ENCODE data around the gene GMCL2. TPM values are rescaled to one million over a fixed set of nuclear protein-coding genes. Genes with fewer than 3 reads are reported as not detected.

The GMCL2 gene
- polyA plus RNA-seq, 1 of the 3 experiments (the other 2 are of a cell fraction) = not detected

DNA sequence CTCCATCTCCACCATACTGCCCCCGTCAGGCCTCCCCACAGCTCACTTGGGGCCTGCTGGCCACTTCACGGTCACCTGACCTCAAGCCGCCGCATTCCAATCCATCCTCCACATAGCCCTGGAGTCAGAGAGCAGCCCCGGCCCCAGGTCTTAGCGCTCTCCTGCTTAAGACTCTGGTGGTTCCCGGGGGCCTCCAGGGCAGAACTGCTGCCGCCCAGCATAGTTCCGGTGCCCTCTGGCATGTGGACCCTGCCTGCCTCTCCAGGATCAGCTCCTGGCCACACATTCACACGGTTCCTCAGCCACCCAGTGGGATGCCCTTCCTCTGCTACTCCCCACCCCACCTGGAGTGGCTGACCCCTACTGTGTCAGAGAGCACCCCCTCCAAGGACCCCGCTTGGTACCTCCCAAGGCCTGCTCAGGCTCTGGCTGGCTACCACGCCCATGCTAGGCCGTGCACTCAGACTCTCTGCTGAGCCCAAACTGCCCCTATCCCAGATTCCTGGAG lies 36.7 kb upstream of the GMCL2 start:
- Histone ChIP-seq H3K9me3 (no peaks in the 10 kb centered on the region), H2AFZ (ENCODE audit: low read depth) (no peak overlapping the region), H3K4me3 (ENCODE audit: low read depth in 2 of 2, low read length in 1 of 2) (no peak overlapping the region), H3K27me3 (ENCODE audit: insufficient read depth) (no peaks in the 10 kb centered on the region), H3K9ac (no peak overlapping the region), H3K4me2 (no peak overlapping the region), H3F3A (replicated peaks; ENCODE audit: insufficient read depth) (peaks cover 8% of the 10 kb centered on the region), H3K36me3 (replicated peaks in 1 of 2; ENCODE audit: control insufficient read depth in 1 of 2, insufficient read depth in 2 of 2, low read length in 1 of 2) (peaks cover 3 to 25% of the 10 kb centered on the region in 2 experiments), H3K9me2 (no peaks in the 10 kb centered on the region), H3K79me2 (ENCODE audit: insufficient read depth) (no peaks in the 10 kb centered on the region), H3K4me1 (ENCODE audit: control insufficient read depth in 1 of 2, insufficient read depth in 2 of 2, low read depth in 1 of 2, low read length in 1 of 2) (no peaks in the 10 kb centered on the region; a peak in 1 of 4 replicates), H3K27ac (ENCODE audit: low read depth in 2 of 2, low read length in 1 of 2) (no peak overlapping the region), H4K20me1 (ENCODE audit: insufficient read depth) (no peaks in the 10 kb centered on the region)
- WGBS (ENCODE audit: low lambda C conversion rate) = 91% methylated on average over 13 of the region's 13 CpGs
- TF ChIP-seq FOXM1 (IDR thresholded peaks at IDR 0.05; ENCODE audit: low read depth) (no peak), RFX5 (IDR thresholded peaks at IDR 0.05; ENCODE audit: low read length) (no peak), POLR2AphosphoS5 (IDR thresholded peaks at IDR 0.05; ENCODE audit: low read depth, low read length) (no peak), PBX3 (IDR thresholded peaks at IDR 0.05) (no peak), MXI1 (IDR thresholded peaks at IDR 0.05; ENCODE audit: low read depth, low read length) (no peak), RXRA (IDR thresholded peaks at IDR 0.05; ENCODE audit: borderline replicate concordance, low read depth) (no peak), MEF2A (IDR thresholded peaks at IDR 0.05; ENCODE audit: borderline replicate concordance, low read depth) (no peak), REST (IDR thresholded peaks at IDR 0.05; ENCODE audit: low read depth, low read length) (no peak), FOSL2 (IDR thresholded peaks at IDR 0.05; ENCODE audit: borderline replicate concordance, low read depth) (no peak), EP300 (IDR thresholded peaks at IDR 0.05; ENCODE audit: borderline replicate concordance in 1 of 2, low read depth in 1 of 2, low read length in 1 of 2) (no peak)
- POLR2A ChIA-PET = no interaction called here
- CTCF ChIA-PET = interaction anchor here (1.3 to 3.6 kb wide), 2 partner anchors 11 to 366 kb away, joined by 3 to 17 read pairs; partner anchors contain the start of gene COL23A1
- DNase-seq = no peak

DNA sequence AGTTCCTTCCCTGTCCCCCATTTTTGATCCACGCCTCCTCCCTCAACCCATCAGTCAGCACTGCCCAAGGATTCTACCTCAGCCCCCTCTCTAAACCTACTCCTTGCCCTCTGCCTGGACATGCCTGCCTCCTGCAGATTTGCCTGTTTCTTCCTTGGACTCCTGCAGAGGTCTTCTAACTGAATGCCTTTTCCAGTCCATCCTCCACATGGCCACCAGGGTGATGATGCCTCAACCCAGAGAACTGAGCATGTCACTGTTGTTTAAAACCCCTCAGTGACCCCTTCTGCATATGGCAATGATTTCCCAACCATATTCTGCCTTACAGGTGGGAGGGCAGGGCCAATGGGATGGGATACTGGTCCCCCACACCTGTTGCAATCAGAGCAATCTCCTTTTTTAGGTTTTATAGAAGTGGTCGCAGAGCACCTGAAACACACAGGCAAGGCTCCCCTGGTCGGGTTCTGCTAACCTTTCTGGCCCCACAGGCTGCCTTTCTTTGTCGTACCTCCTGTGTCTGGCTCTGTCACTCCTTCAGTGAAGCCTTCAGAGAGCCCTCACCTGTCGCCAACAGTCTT lies 36.1 kb upstream of the GMCL2 start:
- Histone ChIP-seq H3K4me1 (ENCODE audit: control insufficient read depth in 1 of 2, insufficient read depth in 2 of 2, low read depth in 1 of 2, low read length in 1 of 2) (no peaks in the 10 kb centered on the region; a peak in 1 of 4 replicates), H3K4me3 (ENCODE audit: low read depth in 2 of 2, low read length in 1 of 2) (no peak overlapping the region), H3K9ac (no peak overlapping the region), H3K4me2 (no peak overlapping the region), H3K79me2 (ENCODE audit: insufficient read depth) (no peaks in the 10 kb centered on the region), H2AFZ (ENCODE audit: low read depth) (no peak overlapping the region), H3F3A (replicated peaks; ENCODE audit: insufficient read depth) (peaks cover 14% of the 10 kb centered on the region), H3K9me3 (no peaks in the 10 kb centered on the region), H3K36me3 (replicated peaks in 1 of 2; ENCODE audit: control insufficient read depth in 1 of 2, insufficient read depth in 2 of 2, low read length in 1 of 2) (peaks cover 9 to 19% of the 10 kb centered on the region in 2 experiments), H4K20me1 (ENCODE audit: insufficient read depth) (no peaks in the 10 kb centered on the region), H3K27ac (ENCODE audit: low read depth in 2 of 2, low read length in 1 of 2) (no peak overlapping the region), H3K27me3 (ENCODE audit: insufficient read depth) (no peaks in the 10 kb centered on the region), H3K9me2 (no peaks in the 10 kb centered on the region)
- CTCF ChIA-PET = interaction anchor here (3.6 kb wide), 1 partner anchor 12 kb away, joined by 17 read pairs; no protein-coding TSS in a partner anchor
- POLR2A ChIA-PET = no interaction called here
- 93% methylated on average over 5 of the region's 5 CpGs for WGBS (ENCODE audit: low lambda C conversion rate)
- no peak for DNase-seq
- TF ChIP-seq TAF1 (IDR thresholded peaks at IDR 0.05; ENCODE audit: borderline replicate concordance, low read depth, low read length) (no peak), NFIC (IDR thresholded peaks at IDR 0.05; ENCODE audit: borderline replicate concordance) (no peak), SIN3A (IDR thresholded peaks at IDR 0.05; ENCODE audit: borderline replicate concordance, low read depth, low read length) (no peak), GATA2 (CRISPR knock-in tag; IDR thresholded peaks at IDR 0.05) (no peak), TEAD4 (IDR thresholded peaks at IDR 0.05; ENCODE audit: borderline replicate concordance, insufficient read depth) (no peak), JUND (IDR thresholded peaks at IDR 0.05) (no peak), GABPA (IDR thresholded peaks at IDR 0.05; ENCODE audit: low read depth) (no peak), CHD2 (IDR thresholded peaks at IDR 0.05; ENCODE audit: low read length, partially characterized antibody) (no peak), NRF1 (IDR thresholded peaks at IDR 0.05; ENCODE audit: low read depth, low read length) (no peak), FOXM1 (IDR thresholded peaks at IDR 0.05; ENCODE audit: low read depth) (no peak), FOSL2 (IDR thresholded peaks at IDR 0.05; ENCODE audit: borderline replicate concordance, low read depth) (no peak), MXI1 (IDR thresholded peaks at IDR 0.05; ENCODE audit: low read depth, low read length) (no peak)
- TF ChIP-seq, protein P1, sequence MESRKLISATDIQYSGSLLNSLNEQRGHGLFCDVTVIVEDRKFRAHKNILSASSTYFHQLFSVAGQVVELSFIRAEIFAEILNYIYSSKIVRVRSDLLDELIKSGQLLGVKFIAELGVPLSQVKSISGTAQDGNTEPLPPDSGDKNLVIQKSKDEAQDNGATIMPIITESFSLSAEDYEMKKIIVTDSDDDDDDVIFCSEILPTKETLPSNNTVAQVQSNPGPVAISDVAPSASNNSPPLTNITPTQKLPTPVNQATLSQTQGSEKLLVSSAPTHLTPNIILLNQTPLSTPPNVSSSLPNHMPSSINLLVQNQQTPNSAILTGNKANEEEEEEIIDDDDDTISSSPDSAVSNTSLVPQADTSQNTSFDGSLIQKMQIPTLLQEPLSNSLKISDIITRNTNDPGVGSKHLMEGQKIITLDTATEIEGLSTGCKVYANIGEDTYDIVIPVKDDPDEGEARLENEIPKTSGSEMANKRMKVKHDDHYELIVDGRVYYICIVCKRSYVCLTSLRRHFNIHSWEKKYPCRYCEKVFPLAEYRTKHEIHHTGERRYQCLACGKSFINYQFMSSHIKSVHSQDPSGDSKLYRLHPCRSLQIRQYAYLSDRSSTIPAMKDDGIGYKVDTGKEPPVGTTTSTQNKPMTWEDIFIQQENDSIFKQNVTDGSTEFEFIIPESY (IDR thresholded peaks at IDR 0.05; ENCODE audit: borderline replicate concordance, low read depth) = no peak
